Liver (tissue), 3 donors: ENCODE data around the gene TAOK2.

Source experiments
- ATF3 ChIP-seq: IDR thresholded peaks from 2 replicates; pipeline ENCODE4 v1.6.1; 2016; ENCODE audit warnings: antibody characterized with exemption
- CTCF ChIP-seq: fragments of 150-350 bp; IDR thresholded peaks from 2 replicates; pipeline ENCODE4 v1.5.1; 2017; ENCODE audit warnings: improper control_type of control experiment, low read depth, low read length; ENCODE audit not compliant: missing input control
- FOXA1 ChIP-seq: IDR thresholded peaks from 2 replicates; pipeline ENCODE4 v1.6.1; 2016; ENCODE audit warnings: antibody characterized with exemption
- GABPA ChIP-seq, 2 donors: IDR thresholded peaks in 1 of 2; conservative IDR thresholded peaks in 1 of 2; 2 replicates each; pipeline ENCODE4 v1.6.1; 2016; ENCODE audit warnings: antibody characterized with exemption in 2 of 2, mild to moderate bottlenecking in 1 of 2, moderate library complexity in 1 of 2
- HNF4A ChIP-seq, 2 donors: conservative IDR thresholded peaks; 2 replicates each; pipeline ENCODE4 v1.6.1; 2016; ENCODE audit warnings: antibody characterized with exemption in 2 of 2, mild to moderate bottlenecking in 2 of 2
- JUND ChIP-seq, 2 donors: IDR thresholded peaks; 2 replicates each; pipeline ENCODE4 v1.6.1; 2016; ENCODE audit warnings: antibody characterized with exemption in 2 of 2
- MAX ChIP-seq: IDR thresholded peaks from 2 replicates; pipeline ENCODE4 v1.6.1; 2016; ENCODE audit warnings: antibody characterized with exemption
- RAD21 ChIP-seq, 2 donors: IDR thresholded peaks; 2 replicates each; pipeline ENCODE4 v1.6.1; 2016; ENCODE audit warnings: antibody characterized with exemption in 2 of 2, mild to moderate bottlenecking in 2 of 2
- REST ChIP-seq: IDR thresholded peaks from 2 replicates; pipeline ENCODE4 v1.6.1; 2016; ENCODE audit warnings: antibody characterized with exemption, mild to moderate bottlenecking
- RXRA ChIP-seq, 2 donors: IDR thresholded peaks; 2 replicates each; pipeline ENCODE4 v1.6.1; 2017 to 2018; ENCODE audit warnings: antibody characterized with exemption in 2 of 2, mild to moderate bottlenecking in 1 of 2
- TAF1 ChIP-seq: conservative IDR thresholded peaks from 2 replicates; pipeline ENCODE4 v1.6.1; 2016; ENCODE audit warnings: antibody characterized with exemption, mild to moderate bottlenecking
- YY1 ChIP-seq: IDR thresholded peaks from 2 replicates; pipeline ENCODE4 v1.6.1; 2016; ENCODE audit warnings: antibody characterized with exemption, mild to moderate bottlenecking
- ZBTB33 ChIP-seq: IDR thresholded peaks from 2 replicates; pipeline ENCODE4 v1.6.1; 2016; ENCODE audit warnings: antibody characterized with exemption
- donor health status: healthy.
- donor health status: healthy.

GRCh38 chr16:29985271-29985811 lies 11.7 kb downstream of the TAOK2 start:
- no peak for TF ChIP-seq RAD21 (IDR thresholded peaks at IDR 0.05)
- TF ChIP-seq MAX, result no peak
- TF ChIP-seq ATF3, result no peak
- no peak for TF ChIP-seq CTCF
- TF ChIP-seq ZBTB33, result no peak
- TF ChIP-seq REST, result no peak
- TF ChIP-seq HNF4A (conservative IDR thresholded peaks at IDR 0.05), result no peak
- no peak for TF ChIP-seq RXRA (IDR thresholded peaks at IDR 0.05)
- no peak for TF ChIP-seq JUND (IDR thresholded peaks at IDR 0.05)
- no peak for TF ChIP-seq YY1
- TF ChIP-seq FOXA1, result no peak
- no peak for TF ChIP-seq TAF1
- TF ChIP-seq GABPA (IDR thresholded peaks at IDR 0.05 in 1 of 2, conservative IDR thresholded peaks at IDR 0.05 in 1 of 2), result no peak
